Activated naive CD8-positive, alpha-beta T cell treated with anti-CD3 and anti-CD28 coated beads, Interleukin-2, amount 50 U/mL, for 16 hours (primary cell): ENCODE results near the gene GRIP2.

ENCODE experiments used
- DNase-seq: peaks from one replicate; pipeline ENCODE4 v3.0.0-alpha.2; 2020; ENCODE audit warnings: low read depth, low spot score

The GRIP2 gene

GRCh38 chr3:14561051-14561960 lies 21.2 kb upstream of the GRIP2 start:
- DNase-seq: no peak

- no peak for DNase-seq
Measured at GRCh38 chr3:14560110-14560509, 20.0 kb upstream of the GRIP2 start.

- DNase-seq: no peak
Measured at GRCh38 chr3:14558029-14558428, 17.9 kb upstream of the GRIP2 start.

GRCh38 chr3:14555835-14556234 lies 15.7 kb upstream of the GRIP2 start:
- DNase-seq: no peak

- DNase-seq: no peak
Measured at GRCh38 chr3:14554715-14555114, 14.6 kb upstream of the GRIP2 start.

GRCh38 chr3:14553871-14554270 lies 13.7 kb upstream of the GRIP2 start:
- DNase-seq: no peak

- DNase-seq: no peak
Measured at GRCh38 chr3:14552717-14553116, 12.6 kb upstream of the GRIP2 start.

- DNase-seq: no peak
Measured at GRCh38 chr3:14552041-14552648, 12.0 kb upstream of the GRIP2 start.

- DNase-seq: no peak
Measured at GRCh38 chr3:14550651-14551611, 10.8 kb upstream of the GRIP2 start.

GRCh38 chr3:14550181-14550580 lies 10.0 kb upstream of the GRIP2 start:
- DNase-seq: no peak

GRCh38 chr3:14549256-14549919 lies 9.2 kb upstream of the GRIP2 start:
- no peak for DNase-seq

GRCh38 chr3:14548321-14548729 lies 8.2 kb upstream of the GRIP2 start:
- no peak for DNase-seq

GRCh38 chr3:14547693-14548092 lies 7.6 kb upstream of the GRIP2 start:
- DNase-seq: no peak

- DNase-seq: no peak
Measured at GRCh38 chr3:14546041-14546440, 5.9 kb upstream of the GRIP2 start.

GRCh38 chr3:14545251-14545635 lies 5.1 kb upstream of the GRIP2 start:
- DNase-seq: no peak

GRCh38 chr3:14544282-14545250 lies 4.4 kb upstream of the GRIP2 start:
- no peak for DNase-seq

- DNase-seq: no peak
Measured at GRCh38 chr3:14543446-14543845, 3.3 kb upstream of the GRIP2 start.

GRCh38 chr3:14542656-14543055 lies 2.5 kb upstream of the GRIP2 start:
- no peak for DNase-seq

GRCh38 chr3:14541646-14542045 lies 1.5 kb upstream of the GRIP2 start:
- DNase-seq: no peak

- DNase-seq: no peak
Measured at GRCh38 chr3:14540821-14541385, 761 bp upstream of the GRIP2 start.
